GM18498 (cell line): ENCODE measurements around the gene ITM2A.

Experiments
- ATAC-seq: cut with Tn5 transposase; IDR thresholded peaks from one replicate; pipeline ENCODE4 v1.9.1; 2021; ENCODE audit warnings: mild to moderate bottlenecking, moderate library complexity; ENCODE audit not compliant: unreplicated experiment

Gene ITM2A

GRCh38 chrX:79325263-79325958, 41.7 kb downstream of the ITM2A start:
- no peak for ATAC-seq
